Measurements from ENCODE around the gene TYSND1. TPM values are rescaled to one million over a fixed set of nuclear protein-coding genes. Genes with fewer than 3 reads are reported as not detected.

The TYSND1 gene, protein sequence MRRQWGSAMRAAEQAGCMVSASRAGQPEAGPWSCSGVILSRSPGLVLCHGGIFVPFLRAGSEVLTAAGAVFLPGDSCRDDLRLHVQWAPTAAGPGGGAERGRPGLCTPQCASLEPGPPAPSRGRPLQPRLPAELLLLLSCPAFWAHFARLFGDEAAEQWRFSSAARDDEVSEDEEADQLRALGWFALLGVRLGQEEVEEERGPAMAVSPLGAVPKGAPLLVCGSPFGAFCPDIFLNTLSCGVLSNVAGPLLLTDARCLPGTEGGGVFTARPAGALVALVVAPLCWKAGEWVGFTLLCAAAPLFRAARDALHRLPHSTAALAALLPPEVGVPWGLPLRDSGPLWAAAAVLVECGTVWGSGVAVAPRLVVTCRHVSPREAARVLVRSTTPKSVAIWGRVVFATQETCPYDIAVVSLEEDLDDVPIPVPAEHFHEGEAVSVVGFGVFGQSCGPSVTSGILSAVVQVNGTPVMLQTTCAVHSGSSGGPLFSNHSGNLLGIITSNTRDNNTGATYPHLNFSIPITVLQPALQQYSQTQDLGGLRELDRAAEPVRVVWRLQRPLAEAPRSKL
- total RNA-seq (ENCODE audit: low replicate concordance), result 17.5 and 18.1 TPM in 2 replicates
- long read RNA-seq, partial matches to known transcripts, result 2 of 5 reads
- long read RNA-seq, other reads (novel, unspliced or antisense), result 1 of 5 reads

DNA sequence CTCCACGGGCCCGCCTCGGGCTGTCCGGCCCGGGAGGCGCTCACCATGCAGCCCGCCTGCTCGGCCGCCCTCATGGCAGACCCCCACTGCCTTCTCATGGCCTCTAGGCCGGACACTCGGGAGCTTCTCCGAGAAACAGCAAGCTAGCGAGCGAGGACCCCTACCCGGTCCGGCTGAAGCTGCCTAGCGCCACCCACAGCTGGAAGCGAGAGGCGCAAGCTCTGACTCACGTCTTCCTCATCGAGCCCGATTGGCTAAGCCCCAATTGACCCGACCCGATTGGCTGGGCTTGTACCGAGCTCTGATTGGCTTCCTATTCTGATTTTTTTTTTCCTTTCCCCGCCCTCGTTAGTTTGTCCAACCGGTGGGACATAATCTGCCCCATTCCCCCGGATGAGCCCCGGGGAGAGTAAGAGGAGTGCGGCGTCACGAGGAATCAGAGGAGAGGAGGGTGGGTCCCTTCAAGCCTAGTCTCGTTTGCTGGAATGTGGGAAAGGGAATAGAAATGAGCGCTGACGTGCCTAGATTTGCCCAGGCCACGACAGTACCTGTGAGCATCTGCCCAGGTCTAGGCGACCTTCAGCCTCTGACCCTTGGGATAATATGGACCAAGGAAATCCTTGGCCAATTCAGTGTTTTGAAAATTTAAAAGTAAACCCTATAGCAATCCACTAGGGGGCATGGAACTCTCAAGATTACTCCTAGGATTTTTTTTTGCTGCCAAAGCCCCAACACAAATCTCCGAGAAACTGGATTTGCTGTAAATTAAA, at the start of gene TYSND1:
TSS of gene TYSND1 (minus strand) at position 212 of the 770 bp plus-strand sequence. CDS start at position 98, 114 bp downstream.
- Mint-ChIP-seq H3K27me3 (no peaks in the 10 kb centered on the region), H3K9me3 (no peaks in the 10 kb centered on the region), H3K27ac (peak within 1 kb of the TSS; percentile 98), H3K4me3 (peak within 1 kb of the TSS; percentile 90), H3K36me3 (peaks cover 8% of the 10 kb centered on the region), H3K4me1 (ENCODE audit: unreplicated experiment) (peaks cover 14% of the 10 kb centered on the region)
- DNase-seq (ENCODE audit: extremely low spot score, unreplicated experiment), result peak; percentile 97
- TF ChIP-seq, protein P1, sequence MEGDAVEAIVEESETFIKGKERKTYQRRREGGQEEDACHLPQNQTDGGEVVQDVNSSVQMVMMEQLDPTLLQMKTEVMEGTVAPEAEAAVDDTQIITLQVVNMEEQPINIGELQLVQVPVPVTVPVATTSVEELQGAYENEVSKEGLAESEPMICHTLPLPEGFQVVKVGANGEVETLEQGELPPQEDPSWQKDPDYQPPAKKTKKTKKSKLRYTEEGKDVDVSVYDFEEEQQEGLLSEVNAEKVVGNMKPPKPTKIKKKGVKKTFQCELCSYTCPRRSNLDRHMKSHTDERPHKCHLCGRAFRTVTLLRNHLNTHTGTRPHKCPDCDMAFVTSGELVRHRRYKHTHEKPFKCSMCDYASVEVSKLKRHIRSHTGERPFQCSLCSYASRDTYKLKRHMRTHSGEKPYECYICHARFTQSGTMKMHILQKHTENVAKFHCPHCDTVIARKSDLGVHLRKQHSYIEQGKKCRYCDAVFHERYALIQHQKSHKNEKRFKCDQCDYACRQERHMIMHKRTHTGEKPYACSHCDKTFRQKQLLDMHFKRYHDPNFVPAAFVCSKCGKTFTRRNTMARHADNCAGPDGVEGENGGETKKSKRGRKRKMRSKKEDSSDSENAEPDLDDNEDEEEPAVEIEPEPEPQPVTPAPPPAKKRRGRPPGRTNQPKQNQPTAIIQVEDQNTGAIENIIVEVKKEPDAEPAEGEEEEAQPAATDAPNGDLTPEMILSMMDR (conservative IDR thresholded peaks at IDR 0.05), result peak; percentile 75

DNA sequence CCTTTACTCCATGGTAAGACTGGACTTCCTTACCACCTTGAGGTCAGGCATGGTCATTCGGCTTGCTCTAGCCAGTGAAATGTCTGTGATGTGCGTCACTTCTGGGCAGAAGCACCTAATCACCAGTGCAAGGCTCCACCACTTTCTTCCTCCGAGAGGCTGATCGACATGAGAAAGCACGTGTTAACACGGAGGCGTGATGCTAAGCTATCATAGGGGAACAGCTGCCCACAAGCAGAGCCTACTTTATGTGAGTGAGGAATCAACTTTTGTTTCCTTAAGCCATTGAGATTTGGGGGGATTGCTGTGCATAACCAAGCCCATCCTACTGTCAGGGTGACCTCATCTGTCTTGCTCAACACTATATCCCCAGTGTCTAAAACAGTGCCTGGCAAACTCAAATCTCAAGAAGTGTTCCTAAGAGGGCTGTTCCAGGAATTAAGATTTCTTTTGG, 46.9 kb upstream of the TYSND1 start:
- TF ChIP-seq, protein P1 (conservative IDR thresholded peaks at IDR 0.05), result no peak
- no peak overlapping the region for H3K27ac Mint-ChIP-seq
- peaks cover 7% of the 10 kb centered on the region for H3K4me1 Mint-ChIP-seq (ENCODE audit: unreplicated experiment)
- DNase-seq (ENCODE audit: extremely low spot score, unreplicated experiment), result no peak
- H3K27me3 Mint-ChIP-seq, result no peaks in the 10 kb centered on the region
- H3K36me3 Mint-ChIP-seq, result peaks cover 7% of the 10 kb centered on the region
- no peaks in the 10 kb centered on the region for H3K9me3 Mint-ChIP-seq
- no peak overlapping the region for H3K4me3 Mint-ChIP-seq

DNA sequence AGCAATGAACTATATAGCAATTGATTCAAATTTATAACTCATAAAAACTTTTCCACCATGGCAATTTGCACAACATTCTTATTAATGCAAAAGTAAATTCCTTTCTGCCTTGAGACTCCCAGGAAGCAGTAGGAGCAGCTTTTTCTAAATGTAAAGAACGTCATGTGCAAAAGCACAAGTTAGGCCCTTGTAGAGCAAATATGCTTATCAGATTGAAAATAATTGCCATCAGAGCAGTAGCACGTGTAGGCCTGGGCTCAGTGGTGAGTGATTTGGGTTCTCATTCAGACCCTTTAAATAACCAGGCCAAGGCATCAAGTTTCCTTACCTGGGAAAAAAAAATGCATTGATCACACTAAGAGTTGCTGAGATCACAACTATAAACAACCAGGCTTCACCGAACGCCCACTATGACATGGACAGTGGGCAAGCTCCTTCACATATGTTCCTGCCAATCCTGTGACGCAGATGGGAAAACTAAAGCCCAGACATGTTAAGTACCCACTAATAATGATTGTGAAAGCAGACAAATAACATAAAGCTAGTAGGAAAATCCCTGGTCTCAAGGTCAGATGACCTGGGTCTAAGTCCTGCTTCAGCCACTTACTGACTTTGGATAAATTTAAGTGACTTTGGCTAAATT, 45.9 kb upstream of the TYSND1 start:
- DNase-seq (ENCODE audit: extremely low spot score, unreplicated experiment), result no peak
- TF ChIP-seq, protein P1 (conservative IDR thresholded peaks at IDR 0.05), result no peak
- H3K9me3 Mint-ChIP-seq, result no peaks in the 10 kb centered on the region
- H3K27ac Mint-ChIP-seq, result no peak overlapping the region
- H3K4me1 Mint-ChIP-seq (ENCODE audit: unreplicated experiment), result peaks cover 7% of the 10 kb centered on the region
- H3K27me3 Mint-ChIP-seq, result no peaks in the 10 kb centered on the region
- peaks cover under 1% of the 10 kb centered on the region for H3K36me3 Mint-ChIP-seq
- no peak overlapping the region for H3K4me3 Mint-ChIP-seq

DNA sequence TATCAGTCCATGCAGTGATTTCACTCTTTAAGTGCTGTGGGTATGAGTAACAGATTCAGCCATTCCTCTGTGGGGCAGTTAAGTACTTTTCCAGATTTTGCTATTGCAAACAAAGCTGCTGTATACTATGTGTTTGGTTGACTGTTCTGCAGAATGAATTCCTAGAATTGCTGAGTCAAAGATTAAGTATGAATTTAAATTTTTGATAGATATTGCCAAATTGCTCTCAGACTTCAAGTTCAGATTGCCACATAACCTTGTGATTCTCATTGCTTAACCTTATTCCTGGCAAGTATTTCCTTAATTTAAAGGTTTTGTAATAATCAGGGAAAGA, 45.4 kb upstream of the TYSND1 start:
- Mint-ChIP-seq H3K27me3 (no peaks in the 10 kb centered on the region), H3K27ac (no peak overlapping the region), H3K4me1 (ENCODE audit: unreplicated experiment) (peaks cover 7% of the 10 kb centered on the region), H3K4me3 (no peak overlapping the region), H3K9me3 (no peaks in the 10 kb centered on the region), H3K36me3 (no peaks in the 10 kb centered on the region)
- TF ChIP-seq, protein P1 (conservative IDR thresholded peaks at IDR 0.05), result no peak
- no peak for DNase-seq (ENCODE audit: extremely low spot score, unreplicated experiment)
